ENCODE results near the gene TMCO1.
"Not testable (repeated sequence)": the region's sequence is repeated elsewhere in the genome, so short reads cannot be mapped to it uniquely, and the experiment has no call there.

TMCO1 gene

GRCh38 chr1:165744913-165745312 is 23.8 kb downstream of the TMCO1 start:
- not testable (repeated sequence) for DNase-seq

DNA sequence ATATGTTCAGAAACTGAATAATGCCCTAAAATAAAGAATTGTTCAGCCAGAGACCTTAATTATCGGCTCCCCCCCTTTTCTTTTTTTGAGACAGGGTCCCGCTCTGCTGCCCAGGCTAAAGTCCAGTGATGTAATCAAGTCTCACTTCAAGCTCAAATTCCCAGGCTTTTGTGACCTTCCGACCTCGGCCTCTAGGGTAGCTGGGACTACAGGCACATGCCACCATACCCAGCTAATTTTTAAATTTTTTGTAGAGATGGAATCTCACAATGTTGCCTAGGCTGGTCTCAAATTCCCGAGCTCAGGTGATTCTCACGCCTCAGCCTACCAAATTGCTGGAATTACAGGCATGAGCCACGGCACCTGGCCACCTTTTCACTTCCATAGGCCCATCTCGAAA is 26.5 kb downstream of the TMCO1 start:
- DNase-seq = no peak

DNA sequence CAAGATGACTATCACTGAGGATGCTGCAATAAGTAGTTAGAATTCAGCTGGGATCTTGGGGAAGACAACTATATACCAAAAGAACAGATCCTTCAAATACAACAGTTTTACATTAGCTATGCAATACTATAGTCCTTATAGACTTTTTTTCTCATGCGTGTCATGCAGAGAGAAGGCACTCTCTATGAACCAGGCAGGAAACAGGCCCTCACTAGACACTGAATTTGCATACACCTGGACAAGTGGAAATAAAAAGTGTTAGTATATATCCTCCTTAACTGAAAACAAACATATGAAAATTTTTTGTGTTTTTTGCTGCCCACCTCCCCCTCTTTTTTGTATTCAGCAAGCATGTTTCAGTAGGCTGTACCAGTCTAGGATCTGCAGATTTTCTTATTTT is 29.9 kb downstream of the TMCO1 start:
- no peak for DNase-seq

- no peak for DNase-seq
Measured at GRCh38 chr1:165737196-165737595, 31.5 kb downstream of the TMCO1 start.

- DNase-seq = no peak
Measured at GRCh38 chr1:165734906-165735305, 33.8 kb downstream of the TMCO1 start.

DNA sequence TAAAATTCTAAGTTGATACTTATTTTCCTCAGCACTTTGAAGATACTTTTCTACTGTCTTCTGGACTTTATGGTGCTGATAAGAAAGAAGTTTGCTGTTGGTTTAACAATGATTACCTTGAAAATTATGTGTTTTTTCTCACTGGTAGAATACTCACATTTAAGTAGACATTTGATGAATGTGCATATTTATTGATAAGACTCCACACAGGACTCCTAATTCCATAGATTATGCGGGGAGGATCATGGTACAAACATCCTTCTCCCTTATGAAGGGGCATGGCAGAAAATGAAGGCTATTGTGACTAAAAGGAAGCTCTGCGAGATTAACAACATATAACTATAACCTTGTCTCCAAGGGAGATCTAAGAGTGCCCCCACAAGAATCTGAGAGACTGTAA is 41.8 kb downstream of the TMCO1 start:
- no peak for DNase-seq

DNA sequence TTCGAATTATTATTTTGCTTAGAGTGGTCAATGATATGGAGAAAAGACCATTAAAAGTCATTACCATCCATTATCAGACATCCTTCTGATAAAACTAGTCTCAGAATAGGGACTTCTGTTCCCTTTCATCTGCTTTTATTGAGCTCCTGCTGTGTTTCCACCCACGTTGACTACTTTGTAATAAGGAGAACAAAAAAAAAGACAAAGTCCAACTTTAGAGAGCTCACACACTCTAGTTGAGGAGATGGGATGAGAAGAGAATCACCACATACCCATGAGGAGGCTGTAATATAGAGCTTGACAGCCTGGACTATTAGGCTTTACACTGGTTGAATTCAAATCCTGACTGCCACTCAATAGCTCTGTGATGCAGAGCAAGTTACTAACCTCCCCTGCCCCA is 42.5 kb downstream of the TMCO1 start:
- no peak for DNase-seq

DNA sequence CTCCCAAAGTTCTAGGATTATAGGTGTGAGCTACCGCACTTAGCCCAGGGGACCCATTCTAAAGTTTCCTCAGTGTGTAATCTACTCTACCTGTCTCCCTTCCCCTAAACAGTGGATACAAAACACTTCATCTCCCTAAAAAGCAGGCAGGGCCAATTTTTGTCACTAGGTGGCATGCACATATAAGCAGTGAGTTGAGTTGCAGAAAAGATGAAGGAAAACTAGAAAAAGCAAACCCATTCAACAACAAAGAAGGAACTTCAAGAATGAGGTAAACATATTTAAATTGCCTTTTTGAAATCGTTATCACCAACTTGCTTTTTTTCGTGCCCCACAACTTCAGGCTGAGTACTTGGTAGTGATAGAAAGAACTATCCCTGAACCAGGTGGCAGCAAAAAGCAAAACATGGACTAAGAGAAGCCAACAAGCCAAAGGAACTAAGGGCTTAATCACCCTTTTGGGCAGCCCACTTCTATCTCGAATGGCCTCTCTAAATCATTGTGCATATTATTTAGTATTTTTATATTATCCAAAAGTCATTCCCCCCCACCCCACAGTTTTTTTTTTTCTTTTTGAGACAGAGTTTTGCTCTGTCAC is 50.7 kb downstream of the TMCO1 start:
- DNase-seq = peak; percentile 12

DNA sequence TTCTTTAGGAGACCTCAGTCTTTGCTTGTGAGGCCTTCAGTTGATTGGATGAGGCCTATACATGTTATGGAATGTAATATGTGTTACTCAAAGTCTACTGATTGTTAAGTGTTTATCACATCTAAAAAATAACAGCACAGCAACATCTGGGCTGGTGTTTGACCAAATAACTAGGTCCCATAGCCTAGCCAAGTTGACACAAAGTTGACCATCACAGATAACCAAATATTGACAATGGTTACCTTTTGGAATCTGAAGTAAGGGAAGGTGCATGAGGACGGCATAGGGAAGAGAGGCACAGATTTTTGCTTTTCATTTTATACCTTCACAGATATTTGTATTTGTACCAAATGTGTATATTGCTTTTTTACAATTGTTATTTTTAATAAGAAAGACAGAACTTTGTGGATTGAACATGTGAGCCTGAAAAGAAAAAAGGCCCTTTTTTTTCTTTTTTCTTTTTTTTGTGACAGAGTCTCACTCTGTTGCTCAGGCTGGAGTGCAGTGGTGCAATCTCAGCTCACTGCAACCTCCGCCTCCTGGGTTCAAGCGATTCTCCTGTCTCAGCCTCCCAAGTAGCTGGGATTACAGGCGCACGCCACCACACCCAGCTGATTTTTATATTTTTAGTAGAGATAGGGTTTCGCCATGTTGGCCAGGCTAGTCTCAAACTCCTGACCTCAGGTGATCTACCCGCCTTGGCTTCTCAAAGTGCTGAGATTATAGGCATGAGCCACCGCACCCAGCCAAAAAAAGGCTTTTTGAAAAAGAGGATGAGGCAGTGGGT is 52.2 kb downstream of the TMCO1 start:
- not testable (repeated sequence) for DNase-seq

- DNase-seq = no peak
Measured at GRCh38 chr1:165712764-165713163, 55.9 kb downstream of the TMCO1 start.

GRCh38 chr1:165707984-165708706 is 60.5 kb downstream of the TMCO1 start:
- DNase-seq = no peak

GRCh38 chr1:165703648-165704047 is 65.0 kb downstream of the TMCO1 start:
- DNase-seq = no peak

GRCh38 chr1:165701922-165702321 is 66.7 kb downstream of the TMCO1 start:
- not testable (repeated sequence) for DNase-seq

GRCh38 chr1:165699577-165699976 is 69.1 kb downstream of the TMCO1 start:
- DNase-seq = no peak

- no peak for DNase-seq
Measured at GRCh38 chr1:165698761-165699052, 70.0 kb downstream of the TMCO1 start.

DNA sequence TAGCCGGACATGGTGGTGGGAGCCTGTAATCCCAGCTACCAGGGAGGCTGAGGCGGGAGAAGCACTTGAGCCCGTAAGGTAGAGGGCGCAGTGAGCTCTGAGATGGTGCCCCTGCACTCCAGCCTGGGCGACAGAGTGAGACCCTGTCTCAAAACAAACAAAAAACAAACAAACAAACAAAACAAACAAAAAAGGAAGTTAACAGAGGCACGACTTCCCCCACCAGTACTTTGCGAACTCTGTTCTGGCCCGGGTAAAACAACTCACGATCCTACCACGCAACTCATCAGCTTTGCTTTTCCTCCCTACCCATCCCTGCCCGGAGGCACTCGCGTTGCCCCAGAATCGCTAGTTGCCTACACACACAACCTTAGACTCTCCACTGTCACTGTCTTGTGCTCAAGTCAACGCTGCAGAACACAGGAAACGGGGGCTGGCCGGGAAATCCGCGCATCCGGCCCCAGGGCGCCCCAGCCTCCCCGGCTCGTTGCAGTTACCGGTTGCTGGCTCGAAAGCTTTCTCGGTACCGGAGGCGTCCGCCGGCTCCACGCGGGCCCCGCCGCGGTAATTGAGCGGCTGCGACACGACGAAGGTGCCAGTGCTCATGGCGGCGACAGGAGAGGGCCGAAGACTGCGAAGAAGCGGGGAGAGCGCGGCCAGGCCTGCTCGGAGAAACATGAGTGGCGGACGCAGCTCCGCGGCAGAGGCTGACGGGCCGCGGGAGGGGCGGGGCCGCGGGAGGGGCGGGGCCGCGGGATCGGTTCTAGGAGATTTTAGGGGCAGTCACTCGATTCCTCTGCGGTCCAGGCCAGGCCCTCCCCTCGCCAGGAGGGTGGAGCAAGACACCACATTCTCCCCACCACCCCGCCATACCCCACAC is 70.5 kb downstream of the TMCO1 start, which contains the start of gene ALDH9A1:
Gene ALDH9A1 (minus strand): TSS at position 682 of the 880 bp plus-strand sequence. CDS start 4 bp downstream, at position 678.
- peak; percentile 90 for DNase-seq

DNA sequence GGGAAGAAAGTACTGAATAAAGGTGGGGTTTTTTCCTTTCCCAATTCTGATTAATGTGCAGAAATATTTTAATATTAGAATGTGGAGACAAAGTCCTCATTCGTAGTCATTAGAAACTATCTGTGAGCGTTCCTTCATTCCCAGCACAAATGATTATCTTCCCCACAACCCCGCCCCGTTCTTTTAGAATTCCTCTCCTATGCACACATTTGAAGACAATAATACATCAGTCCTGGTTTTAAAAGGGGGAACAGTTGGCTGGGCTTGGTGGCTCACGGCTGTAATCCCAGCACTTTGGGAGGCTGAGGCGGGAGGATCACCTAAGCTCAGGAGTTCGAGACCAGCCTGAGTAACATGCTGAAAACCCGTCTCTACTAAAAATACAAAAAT is 71.2 kb downstream of the TMCO1 start:
- no peak for DNase-seq

- no peak for DNase-seq
Measured at GRCh38 chr1:165696625-165697100, 72.0 kb downstream of the TMCO1 start.

DNA sequence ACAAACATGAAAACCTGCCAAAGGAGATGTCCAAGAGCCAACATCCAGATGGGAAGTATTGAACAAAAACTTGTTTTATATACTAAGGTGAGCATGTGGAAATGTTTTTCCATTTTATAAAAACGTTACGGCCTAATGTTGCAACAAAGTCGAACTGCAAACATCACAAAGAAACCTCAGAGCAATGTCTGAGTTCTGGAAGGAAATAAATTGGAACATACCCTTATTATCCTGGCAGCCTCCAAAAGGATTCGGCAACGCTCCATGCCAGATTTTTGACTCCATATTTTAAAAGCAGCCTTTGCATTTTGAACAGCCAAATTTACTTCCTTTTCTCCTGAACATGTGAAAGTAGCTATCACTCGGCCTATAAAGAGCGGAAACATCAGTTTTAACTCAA is 73.6 kb downstream of the TMCO1 start:
- DNase-seq = no peak

GRCh38 chr1:165688046-165688445 is 80.6 kb downstream of the TMCO1 start:
- DNase-seq = no peak

- DNase-seq = no peak
Measured at GRCh38 chr1:165686971-165687433, 81.7 kb downstream of the TMCO1 start.

- DNase-seq = no peak
Measured at GRCh38 chr1:165686121-165686970, 82.3 kb downstream of the TMCO1 start.

Measured in activated naive CD4-positive, alpha-beta T cell treated with Interleukin-2 at 50 U/mL for 16 hours (primary cell).